HG03196 (cell line): Measurements from ENCODE around the gene GCLC.
"Not testable (repeated sequence)": the region's sequence is repeated elsewhere in the genome, so short reads cannot be mapped to it uniquely, and the experiment has no call there.

Experiments
- ATAC-seq: cut with Tn5 transposase; IDR thresholded peaks from one replicate; pipeline ENCODE4 v1.9.1; 2021; ENCODE audit not compliant: unreplicated experiment

GCLC gene

GRCh38 chr6:53495506-53496499 lies 49.1 kb downstream of the GCLC start:
- ATAC-seq, result no peak

GRCh38 chr6:53494076-53494475 lies 50.8 kb downstream of the GCLC start:
- ATAC-seq, result no peak

DNA sequence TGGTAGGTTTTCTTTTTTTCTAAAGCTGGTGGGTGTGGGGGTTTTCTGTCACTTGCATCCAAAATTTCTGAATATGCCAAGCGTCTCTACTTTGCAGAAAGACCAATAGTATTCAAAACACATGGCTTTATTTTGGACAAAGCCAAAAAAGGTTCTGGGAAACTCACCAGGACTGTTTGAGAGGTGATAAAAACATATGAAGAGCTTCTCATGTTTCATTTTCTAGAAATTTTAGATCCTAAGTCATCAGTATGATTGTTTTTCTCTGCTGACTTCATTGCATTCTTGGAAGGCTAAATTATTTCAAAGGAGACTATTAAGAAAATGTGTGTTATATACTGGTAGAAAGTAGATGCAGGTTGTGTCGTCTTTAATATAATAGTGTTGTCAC lies 51.3 kb downstream of the GCLC start:
- no peak for ATAC-seq

- no peak for ATAC-seq
Measured at GRCh38 chr6:53492860-53493634, 51.9 kb downstream of the GCLC start.

DNA sequence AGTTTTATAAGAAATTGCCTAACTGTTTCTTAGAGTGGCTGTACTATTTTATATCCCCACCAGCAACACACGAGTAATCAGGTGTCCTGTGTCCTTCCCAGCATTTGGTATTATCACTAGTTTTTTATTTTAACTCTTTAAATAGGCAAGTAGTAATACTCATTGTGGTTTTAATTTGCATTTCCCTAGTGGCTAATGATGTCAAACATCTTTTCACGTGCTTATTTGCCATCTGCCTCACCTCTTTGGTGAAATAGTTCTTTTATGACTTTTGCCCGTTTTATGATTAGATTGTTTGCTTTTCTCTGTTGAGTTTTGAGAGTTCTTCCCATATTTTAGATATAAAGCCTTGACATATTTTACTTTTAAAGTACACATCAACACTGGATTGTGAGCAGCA lies 57.8 kb downstream of the GCLC start:
- ATAC-seq, result no peak

GRCh38 chr6:53486679-53487078 lies 58.2 kb downstream of the GCLC start:
- no peak for ATAC-seq

GRCh38 chr6:53484476-53485280 lies 60.2 kb downstream of the GCLC start:
- ATAC-seq, result no peak

DNA sequence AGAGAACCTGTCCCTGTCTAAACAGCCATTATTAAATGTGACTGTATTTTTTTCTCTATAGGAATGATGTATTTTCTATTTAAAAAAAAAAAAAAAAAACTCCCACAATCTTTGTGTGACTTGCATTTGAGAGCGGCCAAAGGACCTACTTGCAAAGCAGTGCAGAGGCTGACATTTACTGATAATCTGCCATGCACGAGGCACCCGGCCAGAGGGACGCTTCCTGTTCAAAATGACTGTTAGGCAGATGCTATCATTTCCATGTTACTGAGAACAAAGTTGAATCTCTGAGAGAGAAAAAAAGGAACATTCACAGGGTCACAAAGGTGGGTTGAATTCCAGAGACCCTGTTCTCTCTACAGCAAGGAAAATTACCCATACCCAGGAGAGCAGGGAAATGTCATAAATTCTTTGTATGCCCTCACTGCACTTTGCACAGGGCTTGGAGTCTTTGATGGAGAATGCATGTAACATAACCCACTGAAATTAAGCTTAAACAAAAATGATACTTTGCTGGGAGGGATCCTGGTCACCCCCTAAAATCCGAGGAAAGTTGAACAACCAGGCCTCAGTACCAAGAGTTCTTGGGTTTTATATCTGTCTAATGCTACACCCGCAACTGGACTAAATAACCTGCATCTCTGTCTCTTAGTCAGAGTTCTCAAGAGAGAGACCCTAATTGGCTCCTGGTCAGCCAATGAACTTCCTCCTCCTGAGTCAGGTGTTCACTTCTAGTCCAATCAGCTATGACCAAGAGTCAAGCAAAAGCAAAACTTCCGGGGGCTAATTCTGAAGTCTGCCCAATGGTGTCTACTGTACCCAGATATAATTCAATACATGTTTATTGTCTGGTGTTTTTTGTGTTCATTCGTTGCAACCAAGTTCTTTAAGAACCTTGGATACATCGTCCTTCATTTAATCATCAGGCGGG lies 61.2 kb downstream of the GCLC start:
- no peak for ATAC-seq

- no peak for ATAC-seq
Measured at GRCh38 chr6:53481323-53481722, 63.6 kb downstream of the GCLC start.

- not testable (repeated sequence) for ATAC-seq
Measured at GRCh38 chr6:53480774-53481173, 64.1 kb downstream of the GCLC start.

- no peak for ATAC-seq
Measured at GRCh38 chr6:53479871-53480270, 65.0 kb downstream of the GCLC start.

- ATAC-seq, result no peak
Measured at GRCh38 chr6:53476964-53477363, 67.9 kb downstream of the GCLC start.

- no peak for ATAC-seq
Measured at GRCh38 chr6:53474010-53474409, 70.9 kb downstream of the GCLC start.

DNA sequence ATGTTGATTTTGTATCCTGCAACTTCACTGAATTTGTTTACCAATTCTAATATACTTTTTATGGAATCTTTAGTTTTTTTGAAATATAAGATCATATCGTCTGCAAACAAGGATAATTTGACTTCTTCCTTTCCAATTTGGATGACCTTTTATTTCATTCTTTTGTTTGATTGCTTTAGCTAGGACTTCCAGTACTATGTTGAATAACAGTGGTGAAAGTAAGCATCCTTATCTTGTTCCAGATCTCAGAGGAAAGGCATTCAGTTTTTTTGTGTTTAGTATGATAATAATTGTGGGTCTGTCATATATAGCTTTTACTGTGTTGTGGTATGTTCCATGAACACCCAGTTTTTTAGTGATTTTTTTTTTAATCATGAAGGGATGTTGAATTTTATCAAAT lies 75.7 kb downstream of the GCLC start:
- no peak for ATAC-seq

DNA sequence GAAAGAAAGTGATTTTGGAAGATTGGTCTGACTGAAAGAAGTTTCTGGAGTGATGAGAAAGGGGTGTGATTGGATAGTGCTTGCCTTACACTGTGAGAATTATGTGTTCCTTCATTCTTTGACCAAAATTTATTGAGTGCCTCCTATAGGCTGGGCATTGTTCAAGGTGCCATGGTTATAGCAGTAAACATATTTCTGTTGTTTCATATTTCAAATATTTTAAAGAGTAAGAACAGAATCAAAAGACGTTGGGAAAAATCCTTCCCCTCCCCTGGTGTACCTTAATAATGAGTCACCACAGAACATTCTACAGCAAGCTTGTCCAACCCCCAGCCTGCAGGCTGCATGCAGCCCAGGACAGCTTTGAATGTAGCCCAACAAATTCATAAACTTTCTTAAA lies 78.6 kb downstream of the GCLC start:
- no peak for ATAC-seq

- no peak for ATAC-seq
Measured at GRCh38 chr6:53465732-53466131, 79.2 kb downstream of the GCLC start.

GRCh38 chr6:53464927-53465460 lies 79.9 kb downstream of the GCLC start:
- ATAC-seq, result no peak

DNA sequence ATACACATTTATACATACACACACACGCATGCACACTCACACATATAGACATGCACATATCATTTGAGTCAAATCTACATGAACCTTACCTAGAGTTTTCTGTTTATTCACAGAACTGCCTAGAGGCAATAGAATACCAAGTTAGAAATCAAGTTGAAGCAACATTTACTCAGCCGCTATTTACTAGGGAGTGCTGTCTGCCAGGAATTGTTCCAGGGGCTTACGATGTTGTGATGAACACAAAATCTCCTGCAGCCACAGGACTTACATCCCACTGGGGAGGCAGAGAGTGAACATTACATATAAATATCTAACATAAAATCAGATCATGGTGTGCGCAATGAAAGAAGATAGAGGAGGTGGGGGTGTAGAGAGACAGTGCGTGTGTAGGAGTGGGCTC lies 80.4 kb downstream of the GCLC start:
- ATAC-seq, result no peak

DNA sequence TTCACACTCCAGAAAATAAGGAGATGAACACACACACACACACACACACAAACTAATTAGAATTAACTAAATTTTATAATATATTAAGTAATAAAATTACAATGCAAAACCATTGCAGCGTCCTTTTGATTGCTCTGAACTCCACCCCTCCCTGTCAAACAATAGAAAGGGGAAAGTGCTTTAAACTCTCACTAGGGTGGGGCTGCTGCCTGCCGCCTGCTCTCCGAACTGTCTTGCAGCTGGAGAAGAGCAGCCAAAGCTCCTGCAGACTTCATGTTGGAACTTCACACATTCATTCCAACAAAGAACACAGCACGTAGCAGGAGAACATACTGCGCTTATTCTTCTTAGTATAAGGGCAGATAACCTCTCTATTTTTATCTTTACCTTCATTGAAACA lies 83.2 kb downstream of the GCLC start:
- no peak for ATAC-seq
